Mesenchymal stem cell (in vitro differentiated cells and primary cell): ENCODE measurements around the gene ALOX12B.
A peak's percentile ranks its signal among the peaks of the same experiment; 100 is the strongest.
"Not testable (repeated sequence)": the region's sequence is repeated elsewhere in the genome, so short reads cannot be mapped to it uniquely, and the experiment has no call there.

Experiments
- DNase-seq: peaks from one replicate; pipeline ENCODE4 v3.0.0-alpha.2; 2013
- H2AFZ ChIP-seq: one replicate; pipeline ENCODE4 v1.6.1; 2013; ENCODE audit warnings: low read depth, mild to moderate bottlenecking, control low read depth, inconsistent platforms, low read length, moderate library complexity
- H2AK5ac ChIP-seq: 2 replicates; pipeline ENCODE4 v1.6.1; 2013; ENCODE audit warnings: low read length, moderate library complexity, mild to moderate bottlenecking, inconsistent platforms; ENCODE audit not compliant: severe bottlenecking
- H2BK120ac ChIP-seq: one replicate; pipeline ENCODE4 v1.6.1; 2013; ENCODE audit warnings: low read depth, mild to moderate bottlenecking, inconsistent platforms, low read length, moderate library complexity
- H2BK12ac ChIP-seq, 2 experiments: one replicate each; pipeline ENCODE4 v1.6.1; 2013; ENCODE audit warnings: inconsistent platforms in 2 of 2, low read length in 2 of 2, mild to moderate bottlenecking in 2 of 2, moderate library complexity in 2 of 2, control low read depth in 1 of 2
- H2BK15ac ChIP-seq: one replicate; pipeline ENCODE4 v1.6.1; 2013; ENCODE audit warnings: mild to moderate bottlenecking, low read depth, inconsistent platforms; ENCODE audit not compliant: poor library complexity, severe bottlenecking
- H2BK5ac ChIP-seq: 2 replicates; pipeline ENCODE4 v1.6.1; 2013; ENCODE audit warnings: low read depth, mild to moderate bottlenecking, low read length, control low read depth, inconsistent platforms; ENCODE audit not compliant: poor library complexity, severe bottlenecking
- H3K14ac ChIP-seq, 2 experiments: one replicate each; pipeline ENCODE4 v1.6.1; 2013; ENCODE audit warnings: inconsistent platforms in 2 of 2, low read length in 2 of 2, control low read depth in 1 of 2, mild to moderate bottlenecking in 1 of 2, moderate library complexity in 1 of 2
- H3K18ac ChIP-seq, 2 experiments: one replicate each; pipeline ENCODE4 v1.6.1; 2013; ENCODE audit warnings: inconsistent platforms in 2 of 2, low read length in 2 of 2, control low read depth in 1 of 2, low read depth in 1 of 2, mild to moderate bottlenecking in 1 of 2
- H3K23ac ChIP-seq, 2 experiments: one replicate each; pipeline ENCODE4 v1.6.1; 2013; ENCODE audit warnings: inconsistent platforms in 2 of 2, low read length in 2 of 2, mild to moderate bottlenecking in 2 of 2, moderate library complexity in 2 of 2, control low read depth in 1 of 2
- H3K27ac ChIP-seq: 2 replicates; pipeline ENCODE4 v1.5.1; 2013; ENCODE audit warnings: mild to moderate bottlenecking, moderate library complexity, low read length, control low read depth, inconsistent platforms; ENCODE audit not compliant: poor library complexity, severe bottlenecking
- H3K27me3 ChIP-seq, 2 experiments: 2 replicates each; pipeline versions ENCODE4 v1.6.1 to v1.7.0; 2013; ENCODE audit warnings: low read length in 2 of 2, mild to moderate bottlenecking in 2 of 2, moderate library complexity in 2 of 2, control low read depth in 1 of 2, inconsistent platforms in 1 of 2; ENCODE audit not compliant: control insufficient read depth in 1 of 2, insufficient read depth in 1 of 2
- H3K36me3 ChIP-seq, 2 experiments: 2 replicates each; pipeline versions ENCODE4 v1.6.1 to v1.7.0; 2013; ENCODE audit warnings: low read length in 2 of 2, control low read depth in 1 of 2, inconsistent platforms in 1 of 2, low read depth in 1 of 2, mild to moderate bottlenecking in 1 of 2; ENCODE audit not compliant: insufficient read depth in 2 of 2, control insufficient read depth in 1 of 2
- H3K4ac ChIP-seq, 2 experiments: one replicate each; pipeline ENCODE4 v1.6.1; 2013; ENCODE audit warnings: inconsistent platforms in 2 of 2, low read length in 2 of 2, mild to moderate bottlenecking in 2 of 2, moderate library complexity in 2 of 2, control low read depth in 1 of 2, low read depth in 1 of 2
- H3K4me1 ChIP-seq: 2 replicates; pipeline ENCODE4 v1.6.1; 2013; ENCODE audit warnings: low read depth, low read length, control low read depth; ENCODE audit not compliant: control insufficient read depth, insufficient read depth
- H3K4me2 ChIP-seq: 2 replicates; pipeline ENCODE4 v1.6.1; 2013; ENCODE audit warnings: low read length, mild to moderate bottlenecking, inconsistent platforms; ENCODE audit not compliant: poor library complexity, severe bottlenecking
- H3K4me3 ChIP-seq, 2 experiments: 2 replicates each; pipeline versions ENCODE4 v1.5.1 to v1.7.0; 2013; ENCODE audit warnings: low read length in 2 of 2, mild to moderate bottlenecking in 2 of 2, control low read depth in 1 of 2, low read depth in 1 of 2; ENCODE audit not compliant: insufficient read depth in 1 of 2
- H3K79me1 ChIP-seq: replicated peaks from 2 replicates; pipeline ENCODE4 v1.6.1; 2013; ENCODE audit warnings: mild to moderate bottlenecking, control low read depth, low read length, inconsistent platforms; ENCODE audit not compliant: poor library complexity, severe bottlenecking
- H3K9ac ChIP-seq: 2 replicates; pipeline ENCODE4 v1.7.0; 2013; ENCODE audit warnings: mild to moderate bottlenecking, low read length, moderate library complexity
- H3K9me3 ChIP-seq: 2 replicates; pipeline ENCODE4 v1.7.0; 2013; ENCODE audit warnings: mild to moderate bottlenecking, low read length; ENCODE audit not compliant: control insufficient read depth
- H4K8ac ChIP-seq: one replicate; pipeline ENCODE4 v1.6.1; 2013; ENCODE audit warnings: inconsistent platforms, mild to moderate bottlenecking, low read length, moderate library complexity
- H4K91ac ChIP-seq: one replicate; pipeline ENCODE4 v1.6.1; 2013; ENCODE audit warnings: mild to moderate bottlenecking, low read length, inconsistent platforms
- WGBS: methylation state at CpG from one replicate; pipeline ENCODE4 v1.1.7; 2013; ENCODE audit warnings: mixed read lengths; 5-methylcytosine and 5-hydroxymethylcytosine counted together

Gene ALOX12B

GRCh38 chr17:8031261-8031661 is 56.3 kb downstream of the ALOX12B start:
- H2BK12ac ChIP-seq: no peak overlapping the region
- H3K4me1 ChIP-seq: no peaks in the 10 kb centered on the region
- H2AFZ ChIP-seq: no peak overlapping the region
- no peaks in the 10 kb centered on the region for H3K36me3 ChIP-seq
- H3K18ac ChIP-seq: no peak overlapping the region
- H3K4ac ChIP-seq: no peak overlapping the region
- H3K9ac ChIP-seq: no peak overlapping the region
- H3K14ac ChIP-seq: no peak overlapping the region
- no peak overlapping the region for H2BK5ac ChIP-seq
- 82% methylated on average over 6 of the region's 6 CpGs for whole genome bisulfite sequencing
- no peak overlapping the region for H3K4me2 ChIP-seq
- no peaks in the 10 kb centered on the region for H3K79me1 ChIP-seq
- H4K91ac ChIP-seq: no peak overlapping the region
- no peak overlapping the region for H3K27ac ChIP-seq
- no peak overlapping the region for H3K4me3 ChIP-seq
- H3K23ac ChIP-seq: no peak overlapping the region
- no peak overlapping the region for H2BK120ac ChIP-seq
- no peak overlapping the region for H4K8ac ChIP-seq
- no peak overlapping the region for H2AK5ac ChIP-seq
- no peak overlapping the region for H2BK15ac ChIP-seq
- H3K27me3 ChIP-seq: peaks cover 40 to 60% of the 10 kb centered on the region in 2 experiments
- no peak for DNase-seq
- no peaks in the 10 kb centered on the region for H3K9me3 ChIP-seq

DNA sequence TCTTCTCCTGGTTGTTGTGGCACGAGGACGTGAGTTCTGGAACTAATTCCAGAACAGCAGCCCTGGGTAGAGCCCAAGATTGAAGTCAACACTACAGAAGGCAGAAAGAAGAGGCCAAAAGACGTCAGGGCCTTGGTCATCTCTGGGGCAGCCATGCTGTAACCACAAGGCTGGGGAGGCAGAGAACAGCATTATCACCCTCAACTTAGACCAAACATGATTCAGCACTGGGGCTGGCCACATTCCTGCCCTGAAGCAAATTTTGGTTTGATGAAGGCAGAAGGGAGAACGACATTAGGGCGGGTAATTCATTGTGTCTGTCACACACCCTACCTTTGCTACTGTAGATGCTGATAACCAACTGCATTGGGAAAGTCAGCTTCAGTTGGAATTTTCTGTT is 58.4 kb downstream of the ALOX12B start:
- Histone ChIP-seq H3K4me2 (no peak overlapping the region), H3K18ac (no peak overlapping the region), H3K4me1 (no peaks in the 10 kb centered on the region), H4K91ac (no peak overlapping the region), H3K9me3 (no peaks in the 10 kb centered on the region), H3K27ac (no peak overlapping the region), H2AK5ac (no peak overlapping the region), H3K23ac (no peak overlapping the region), H2BK5ac (no peak overlapping the region), H3K9ac (no peak overlapping the region), H2BK15ac (no peak overlapping the region), H4K8ac (no peak overlapping the region), H3K27me3 (peaks cover 36 to 58% of the 10 kb centered on the region in 2 experiments), H2BK120ac (no peak overlapping the region), H2AFZ (no peak overlapping the region), H3K14ac (no peak overlapping the region), H3K4ac (no peak overlapping the region), H3K79me1 (no peaks in the 10 kb centered on the region), H3K4me3 (no peak overlapping the region), H2BK12ac (no peak overlapping the region), H3K36me3 (no peaks in the 10 kb centered on the region)
- WGBS: 87% methylated on average over 5 of the region's 5 CpGs
- no peak for DNase-seq

DNA sequence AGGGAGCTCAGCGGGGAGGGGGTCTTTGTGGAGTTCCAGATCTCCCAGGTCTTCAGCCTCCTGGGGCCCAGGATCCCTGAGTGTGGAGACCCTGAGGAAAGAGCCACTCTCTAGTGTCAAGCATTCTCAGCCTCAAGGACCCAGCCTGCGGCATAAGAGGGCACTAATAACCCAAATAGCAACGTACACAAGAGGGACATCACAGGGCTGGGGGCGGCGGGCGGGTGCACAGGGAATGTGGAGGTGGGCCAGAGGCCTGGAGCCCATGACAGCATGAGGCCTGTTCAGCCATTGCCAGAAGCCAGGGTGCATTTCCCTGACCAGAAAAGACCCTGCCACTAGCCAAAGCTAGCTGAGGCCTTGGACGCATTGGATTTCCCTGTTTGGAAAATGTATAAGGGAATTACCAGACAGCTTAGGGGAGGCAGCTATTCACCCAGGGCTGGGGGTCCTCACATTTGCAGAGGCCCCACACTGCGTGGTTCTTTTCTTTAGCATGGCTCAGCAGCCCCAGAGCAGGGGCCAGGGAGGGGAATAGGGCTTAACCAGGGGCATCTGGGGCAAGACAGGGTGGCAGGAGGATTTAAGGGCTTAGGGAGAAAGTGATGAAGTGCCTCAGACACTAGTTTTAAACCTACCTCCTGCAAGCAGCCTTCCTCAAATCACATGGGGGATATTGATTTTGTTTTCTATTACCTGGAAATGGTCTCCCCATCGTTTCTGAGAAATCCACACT is 62.2 kb downstream of the ALOX12B start:
- WGBS: 75% methylated on average over 9 of the region's 9 CpGs
- H3K9ac ChIP-seq: no peak overlapping the region

DNA sequence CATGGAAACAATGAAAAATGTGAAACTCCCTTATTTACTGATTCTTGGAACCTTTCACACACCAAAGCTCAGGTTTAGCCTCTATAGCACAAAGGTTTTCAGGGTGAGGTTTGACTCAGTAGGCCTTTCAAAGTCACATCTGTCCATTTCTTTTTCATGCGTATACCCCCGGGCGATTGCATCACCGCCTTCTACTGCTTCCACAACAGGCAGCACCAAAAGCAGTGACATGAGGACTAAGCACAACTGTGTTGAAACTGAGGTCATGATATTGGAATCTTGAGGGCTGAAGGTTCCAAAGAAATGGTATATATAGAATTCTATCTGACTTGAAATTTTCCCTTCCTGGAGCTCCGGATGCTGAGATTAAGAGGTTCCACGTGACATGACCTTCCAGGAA is 63.4 kb downstream of the ALOX12B start:
- H3K9me3 ChIP-seq, H3K14ac ChIP-seq, H2BK15ac ChIP-seq, H4K8ac ChIP-seq, H3K4me3 ChIP-seq, H3K23ac ChIP-seq, H2AK5ac ChIP-seq, H3K9ac ChIP-seq, H3K79me1 ChIP-seq, H3K27ac ChIP-seq, H3K4ac ChIP-seq, H4K91ac ChIP-seq, H3K4me1 ChIP-seq, H3K18ac ChIP-seq, H3K36me3 ChIP-seq, H3K4me2 ChIP-seq, H2BK12ac ChIP-seq, H2BK5ac ChIP-seq, H2AFZ ChIP-seq, H2BK120ac ChIP-seq: not testable (repeated sequence)
- peak; percentile 30 for DNase-seq
- H3K27me3 ChIP-seq: peaks cover 38 to 39% of the 10 kb centered on the region in 2 experiments
- WGBS: 100% methylated on average over 1 of the region's 6 CpGs

More for the DNA sequence above, 62.2 kb downstream of the ALOX12B start:
- no peak overlapping the region for H2BK12ac ChIP-seq
- no peaks in the 10 kb centered on the region for H3K79me1 ChIP-seq
- H2AFZ ChIP-seq: no peak overlapping the region
- H3K14ac ChIP-seq: no peak overlapping the region
- no peak overlapping the region for H2BK5ac ChIP-seq
- peaks cover 3% of the 10 kb centered on the region for H3K4me1 ChIP-seq
- no peak overlapping the region for H2BK15ac ChIP-seq
- no peak for DNase-seq
- no peak overlapping the region for H3K23ac ChIP-seq
- H3K9me3 ChIP-seq: no peaks in the 10 kb centered on the region
- no peaks in the 10 kb centered on the region for H3K36me3 ChIP-seq
- no peak overlapping the region for H3K4ac ChIP-seq
- H2AK5ac ChIP-seq: no peak overlapping the region
- peaks cover 35 to 41% of the 10 kb centered on the region in 2 experiments for H3K27me3 ChIP-seq
- no peak overlapping the region for H3K27ac ChIP-seq
- H4K8ac ChIP-seq: no peak overlapping the region
- no peak overlapping the region for H3K18ac ChIP-seq
- no peak overlapping the region for H4K91ac ChIP-seq
- no peak overlapping the region for H3K4me3 ChIP-seq
- H2BK120ac ChIP-seq: no peak overlapping the region
- no peak overlapping the region for H3K4me2 ChIP-seq
